Measurements from ENCODE around the gene SLC22A2. TPM values are rescaled to one million over a fixed set of nuclear protein-coding genes. Genes with fewer than 3 reads are reported as not detected.
"Not testable (repeated sequence)": the region's sequence is repeated elsewhere in the genome, so short reads cannot be mapped to it uniquely, and the experiment has no call there.

The SLC22A2 gene
- total RNA-seq = not detected in 2 replicates
- polyA plus RNA-seq (2012) = 0.14 TPM

GRCh38 chr6:160258346-160259142, at the start of gene SLC22A2:
Gene SLC22A2, minus strand, starts transcription at chr6:160258821. Its CDS starts 64 bp downstream, at chr6:160258757.
- no peak for DNase-seq (ENCODE audit: low read depth)

DNA sequence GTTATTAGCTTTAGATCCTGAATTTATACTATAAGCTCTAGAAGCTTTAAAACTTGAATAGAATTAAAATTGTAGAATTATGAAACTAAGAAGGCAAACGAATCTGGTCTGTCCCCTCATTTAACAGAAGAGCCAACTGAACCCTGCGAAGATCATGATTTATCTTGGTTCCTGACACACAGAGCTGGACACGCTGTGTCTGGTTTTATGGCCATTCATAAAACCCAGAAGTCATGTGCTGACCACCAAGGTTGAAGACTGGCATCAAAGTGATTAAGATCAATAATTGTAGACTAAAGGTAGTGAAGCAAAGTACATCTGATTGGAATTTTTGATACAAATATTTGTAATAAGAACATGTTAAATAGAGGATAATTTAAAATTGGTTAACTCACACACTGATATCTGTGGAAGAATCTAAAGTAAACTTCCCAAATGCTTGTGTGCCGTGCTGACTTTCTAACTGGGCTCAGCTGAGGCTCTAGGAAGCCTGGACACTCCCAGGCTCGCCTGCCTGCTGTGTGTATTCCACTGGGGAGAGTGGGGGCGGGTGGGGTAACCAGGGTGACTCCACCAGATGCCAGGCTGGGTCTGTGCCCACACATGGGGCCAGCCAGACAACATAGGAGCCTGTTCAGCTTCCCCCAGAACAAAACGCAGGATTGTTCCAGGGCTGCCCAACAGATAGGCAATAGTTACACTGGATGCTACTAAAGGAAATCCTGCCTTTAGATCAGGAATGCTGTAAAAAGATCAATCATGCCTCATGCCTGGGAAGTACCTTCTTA, 47.5 kb upstream of the SLC22A2 start:
- DNase-seq (ENCODE audit: low read depth) = peak; percentile 24

DNA sequence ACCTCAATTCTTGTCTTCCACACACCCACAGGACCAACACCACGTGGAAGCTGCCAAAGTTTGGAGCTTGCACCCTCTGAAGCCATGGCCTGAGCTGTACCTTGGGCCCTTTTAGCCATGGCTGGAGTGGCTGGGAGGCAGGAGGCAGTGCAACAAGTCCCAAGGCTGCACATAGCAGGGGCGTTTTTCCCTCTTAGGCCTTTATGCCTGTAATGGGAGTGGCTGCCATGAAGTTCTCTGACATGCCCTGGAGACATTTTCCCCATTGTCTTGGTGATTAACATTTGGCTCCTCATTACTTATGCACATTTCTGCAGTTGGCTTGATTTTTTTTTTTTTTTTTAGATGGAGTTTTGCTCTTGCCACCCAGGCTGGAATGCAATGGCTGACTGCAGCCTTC, 45.2 kb upstream of the SLC22A2 start:
- no peak for DNase-seq (ENCODE audit: low read depth)

GRCh38 chr6:160302431-160303082, 43.9 kb upstream of the SLC22A2 start:
- not testable (repeated sequence) for DNase-seq (ENCODE audit: low read depth)

GRCh38 chr6:160301339-160301738, 42.7 kb upstream of the SLC22A2 start:
- DNase-seq (ENCODE audit: low read depth) = peak; percentile 90

- no peak for DNase-seq (ENCODE audit: low read depth)
Measured at GRCh38 chr6:160300076-160300695, 41.6 kb upstream of the SLC22A2 start.

GRCh38 chr6:160299559-160299958, 40.9 kb upstream of the SLC22A2 start:
- DNase-seq (ENCODE audit: low read depth) = no peak

DNA sequence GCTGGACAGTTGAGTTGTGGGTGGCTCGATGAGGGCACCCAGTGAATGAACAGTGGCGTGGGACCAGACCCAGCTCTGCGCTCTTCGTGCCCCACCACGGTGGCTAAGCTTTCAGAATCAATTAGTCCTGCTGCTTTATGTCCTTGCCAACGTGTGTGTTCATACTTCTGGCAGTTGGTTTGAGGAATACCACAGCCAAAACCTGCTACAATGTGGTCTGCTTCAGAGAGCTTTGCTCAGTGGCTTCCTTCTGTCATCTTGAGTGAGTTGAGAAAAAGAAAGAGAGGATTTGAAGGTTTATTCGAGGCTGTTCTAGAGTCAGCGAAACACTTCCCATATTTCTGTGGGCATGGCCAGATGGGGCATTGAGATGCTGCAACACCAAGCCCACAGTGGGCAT, 39.5 kb upstream of the SLC22A2 start:
- no peak for DNase-seq (ENCODE audit: low read depth)

DNA sequence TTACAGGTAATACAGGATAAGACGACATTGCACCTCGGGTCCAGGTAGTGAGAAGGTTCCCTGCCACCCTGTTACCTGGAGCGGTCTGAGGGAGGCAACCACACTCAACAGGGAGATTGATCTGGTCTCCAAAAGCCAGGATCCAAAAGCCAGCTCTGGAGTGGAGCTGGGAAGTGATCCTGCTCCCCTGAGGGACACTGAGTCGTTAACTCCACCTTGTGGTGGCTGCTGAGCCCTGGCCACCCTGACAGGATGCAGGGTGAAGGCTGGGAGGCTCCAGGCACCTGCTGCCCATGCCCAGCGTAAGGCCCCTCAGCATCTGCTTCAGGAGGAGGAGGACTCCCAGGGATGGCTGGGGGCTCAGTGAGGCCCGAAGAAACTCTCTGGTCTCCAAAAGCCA, 38.7 kb upstream of the SLC22A2 start:
- DNase-seq (ENCODE audit: low read depth) = no peak

DNA sequence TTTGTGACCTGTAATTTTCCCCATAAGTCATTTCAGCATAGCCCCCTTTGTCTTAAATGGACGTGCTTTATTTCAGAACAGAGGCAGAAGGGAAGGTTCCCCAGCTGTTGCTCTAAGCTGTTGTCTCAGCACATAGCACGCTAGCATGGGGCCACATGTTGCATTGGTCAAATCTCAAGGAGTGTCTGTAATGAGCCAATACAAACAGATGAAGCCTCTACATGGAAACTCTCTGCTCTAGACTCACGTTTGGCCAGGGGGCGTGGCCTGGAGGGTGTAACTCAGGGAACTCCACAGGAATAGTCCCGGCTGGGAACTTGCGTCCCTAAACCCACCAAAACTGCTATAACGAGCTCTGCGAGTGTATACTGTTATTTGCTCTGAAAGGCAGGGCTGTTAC, 35.2 kb upstream of the SLC22A2 start:
- peak; percentile 65 for DNase-seq (ENCODE audit: low read depth)

GRCh38 chr6:160285541-160286105, 27.0 kb upstream of the SLC22A2 start:
- DNase-seq (ENCODE audit: low read depth) = no peak

DNA sequence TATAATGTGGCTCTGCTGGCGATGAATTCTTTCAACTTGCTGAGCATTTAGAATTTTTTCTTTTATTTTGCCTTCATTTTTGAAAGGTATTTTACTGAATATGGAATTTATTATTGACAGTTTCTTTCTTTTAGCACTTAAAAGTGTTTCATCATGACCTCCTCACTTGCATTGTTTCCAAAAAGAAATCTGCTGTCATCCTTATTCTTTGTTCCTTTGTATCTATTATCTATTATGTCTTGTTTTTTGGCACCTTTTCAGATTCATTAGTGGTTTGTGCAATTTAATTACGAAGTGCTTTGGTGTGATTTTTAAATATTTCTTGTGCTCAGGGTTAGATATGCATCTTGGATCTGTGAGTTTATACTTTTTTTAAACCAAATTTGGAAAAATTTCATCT, 26.0 kb upstream of the SLC22A2 start:
- no peak for DNase-seq (ENCODE audit: low read depth)

DNA sequence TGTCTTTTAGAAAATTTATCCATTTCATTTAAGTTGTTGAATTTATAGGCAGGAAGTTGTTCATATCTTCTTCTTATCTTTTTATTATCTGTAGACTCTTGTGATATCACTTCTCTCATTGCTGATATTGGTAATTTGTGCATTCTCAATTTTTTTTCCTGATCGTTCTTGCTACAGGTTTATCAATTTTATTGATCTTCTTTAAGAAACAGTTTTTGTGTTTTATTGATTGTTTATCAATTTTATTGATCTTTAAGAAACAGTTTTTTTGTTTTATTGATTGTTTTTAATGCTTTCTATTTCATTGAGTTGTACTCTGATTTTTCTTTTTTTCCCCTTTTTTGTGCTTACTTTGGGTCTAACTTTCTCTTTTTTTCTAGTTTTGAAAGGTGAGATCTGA, 23.8 kb upstream of the SLC22A2 start:
- DNase-seq (ENCODE audit: low read depth) = no peak

GRCh38 chr6:160279850-160280249, 21.2 kb upstream of the SLC22A2 start:
- no peak for DNase-seq (ENCODE audit: low read depth)

- no peak for DNase-seq (ENCODE audit: low read depth)
Measured at GRCh38 chr6:160278786-160279310, 20.2 kb upstream of the SLC22A2 start.

DNA sequence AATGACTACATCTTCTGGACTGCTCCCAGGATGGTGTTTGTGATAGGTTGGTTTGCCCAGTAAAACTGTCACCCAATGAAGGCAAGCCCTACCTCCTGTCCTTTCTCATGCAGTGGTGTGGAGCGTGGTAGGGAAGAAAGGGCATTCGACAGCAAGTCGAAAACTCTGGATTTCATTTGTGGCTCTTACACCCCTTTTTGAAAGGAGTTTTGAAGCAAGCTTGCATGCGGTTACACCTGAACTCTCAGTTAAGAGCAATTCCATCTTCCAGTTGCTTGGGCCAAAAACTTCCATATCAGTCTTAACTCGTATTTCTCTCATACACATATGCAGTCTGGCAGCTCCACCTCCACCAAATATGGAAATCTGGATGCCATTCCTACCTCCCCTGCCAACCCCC, 19.7 kb upstream of the SLC22A2 start:
- DNase-seq (ENCODE audit: low read depth) = no peak

DNA sequence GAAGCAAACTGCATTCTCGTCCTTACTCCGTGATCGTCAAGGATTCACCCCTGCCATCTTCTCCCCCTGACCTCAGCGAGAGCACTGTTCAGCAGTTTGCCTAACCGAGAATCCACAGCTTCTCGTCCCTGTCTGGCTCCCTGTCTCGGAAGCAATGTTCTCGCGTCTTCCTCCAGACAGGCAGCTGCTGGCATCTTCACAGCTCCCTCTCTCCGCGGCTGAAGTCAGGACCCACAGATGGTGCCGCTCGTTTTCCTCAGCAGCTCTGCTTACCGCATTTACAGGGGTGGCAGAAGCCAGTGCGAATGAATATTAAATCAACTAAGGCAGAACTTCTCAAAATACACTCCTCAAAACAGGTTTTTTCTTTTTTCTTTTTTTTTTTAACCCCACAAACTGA, 18.9 kb upstream of the SLC22A2 start:
- peak; percentile 25 for DNase-seq (ENCODE audit: low read depth)

DNA sequence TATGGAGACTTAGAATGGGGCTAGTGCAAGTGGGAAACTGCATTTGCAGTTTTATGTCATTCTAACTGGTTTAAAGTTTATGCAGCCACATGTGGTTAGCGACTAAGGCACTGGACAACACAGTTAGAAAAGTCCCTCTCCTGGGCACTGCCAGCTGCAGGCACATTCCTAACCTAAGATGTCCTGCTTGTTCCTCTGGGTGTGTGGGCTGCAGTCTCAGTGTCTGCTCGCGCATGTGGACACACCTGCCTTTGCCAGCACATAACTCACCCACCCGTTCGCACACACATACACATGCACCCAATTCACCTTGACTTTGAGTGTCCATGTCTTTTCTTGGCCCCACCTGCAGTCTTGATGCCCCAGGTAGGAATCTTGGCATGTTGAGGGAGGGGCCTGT, 18.5 kb upstream of the SLC22A2 start:
- DNase-seq (ENCODE audit: low read depth) = no peak

DNA sequence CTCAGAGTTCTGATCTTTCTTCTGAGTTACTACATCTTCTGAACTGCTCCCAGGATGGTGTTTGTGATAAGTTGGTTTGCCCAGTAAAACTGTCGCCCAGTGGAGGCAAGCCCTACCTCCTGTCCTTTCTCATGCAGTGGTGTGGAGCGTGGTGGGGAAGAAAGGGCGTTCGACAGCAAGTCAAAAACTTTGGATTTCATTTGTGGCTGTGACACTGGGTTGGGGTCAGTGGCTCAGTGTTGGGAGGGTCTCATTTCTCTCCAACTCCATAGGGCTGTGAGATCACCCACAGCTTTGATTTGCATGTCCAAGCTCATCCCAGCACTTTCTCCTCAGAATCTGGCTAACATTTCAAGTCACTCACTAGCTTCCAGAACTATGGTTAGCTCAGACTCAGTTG, 17.5 kb upstream of the SLC22A2 start:
- no peak for DNase-seq (ENCODE audit: low read depth)

DNA sequence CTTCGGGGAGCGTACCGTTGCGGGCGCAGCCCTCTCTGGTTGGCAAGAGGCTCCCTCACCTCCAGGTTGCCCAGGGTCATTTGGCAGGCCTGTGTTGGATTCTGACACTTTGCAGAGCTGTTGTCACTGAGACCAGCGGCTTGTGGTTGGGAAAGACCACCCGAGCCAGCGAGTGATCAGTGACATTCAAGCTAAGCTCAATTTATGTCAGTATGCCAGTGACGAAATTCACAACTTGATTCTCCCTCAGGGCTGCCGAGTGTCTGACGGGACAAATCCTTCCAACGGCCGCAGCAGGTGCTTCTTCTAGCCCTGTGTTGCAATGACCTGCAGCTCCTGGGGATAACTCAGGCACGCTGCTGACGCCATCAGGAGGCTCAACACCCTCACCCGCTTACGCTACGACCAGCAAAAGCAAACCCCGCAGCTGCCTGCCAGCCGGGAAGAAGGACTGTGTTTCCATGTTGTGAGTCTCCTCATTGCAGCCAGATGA, 16.9 kb upstream of the SLC22A2 start:
- no peak for DNase-seq (ENCODE audit: low read depth)

Measured in myocyte (in vitro differentiated cells).